Measurements from ENCODE around the gene BCOR. TPM values are rescaled to one million over a fixed set of nuclear protein-coding genes. Genes with fewer than 3 reads are reported as not detected.

Gene BCOR
- total RNA-seq, 1 experiment from 2014 or later = 15.0 TPM

DNA sequence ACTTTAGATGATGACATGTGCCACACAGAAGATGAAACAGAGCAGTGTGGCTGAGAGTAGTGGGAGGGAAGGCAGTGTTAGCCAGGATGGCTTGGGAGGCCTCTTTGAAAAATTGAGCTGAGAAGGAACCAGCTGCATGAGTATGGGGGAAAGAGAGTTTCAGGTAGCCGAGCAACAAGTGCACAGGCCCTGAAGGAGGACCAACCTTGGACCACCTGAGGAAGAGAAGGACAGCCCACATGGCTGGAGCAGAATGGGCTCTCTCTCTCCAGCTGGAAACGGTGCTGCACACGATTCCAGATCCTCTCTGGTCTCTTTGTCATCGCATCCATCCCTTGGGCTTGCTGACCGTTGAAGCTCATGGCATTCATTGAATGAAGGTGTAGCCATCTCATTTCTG, 23.9 kb upstream of the BCOR start:
- Histone ChIP-seq H3K9me3 (no peaks in the 10 kb centered on the region), H3K4me3 (no peak overlapping the region), H3K36me3 (no peaks in the 10 kb centered on the region), H3K27me3 (no peaks in the 10 kb centered on the region)
- no peak for DNase-seq

- Histone ChIP-seq H3K36me3 (no peaks in the 10 kb centered on the region), H3K9me3 (no peaks in the 10 kb centered on the region), H3K27me3 (no peaks in the 10 kb centered on the region), H3K4me3 (no peak overlapping the region)
- no peak for DNase-seq
These were observed 23.3 kb upstream of the BCOR start for GRCh38 chrX:40120838-40121580.

DNA sequence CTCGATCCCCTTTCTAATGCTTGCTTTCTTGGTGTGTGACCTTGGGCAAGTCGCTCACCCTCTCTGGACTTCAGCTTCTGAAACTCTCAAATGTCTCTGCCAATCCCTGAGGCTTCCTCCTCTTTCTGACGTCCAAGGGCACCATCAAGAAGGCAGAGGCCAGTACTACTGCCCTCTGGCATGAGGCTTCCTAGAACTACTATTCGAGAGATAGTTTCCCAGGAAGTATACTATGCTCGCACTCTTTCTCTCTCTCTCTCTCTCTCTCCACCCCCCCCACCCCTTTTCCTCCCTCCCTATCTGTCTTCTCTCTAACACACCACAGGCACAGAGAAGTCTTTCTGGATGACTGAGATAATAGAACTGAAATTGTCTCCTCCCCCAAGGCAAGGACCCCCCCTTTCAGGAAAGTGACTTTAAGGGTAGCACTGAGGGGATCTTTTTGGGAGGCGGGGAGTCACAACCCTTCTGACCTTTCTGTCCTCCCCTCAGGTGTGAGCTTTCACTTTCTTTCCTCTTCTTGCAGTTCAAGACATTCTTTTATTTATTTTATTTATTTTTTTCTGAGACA, 20.0 kb upstream of the BCOR start:
- Histone ChIP-seq H3K36me3 (no peaks in the 10 kb centered on the region), H3K9me3 (no peaks in the 10 kb centered on the region), H3K4me3 (no peak overlapping the region), H3K27me3 (no peaks in the 10 kb centered on the region)
- no peak for DNase-seq

- DNase-seq = no peak
- Histone ChIP-seq H3K4me3 (no peak overlapping the region), H3K36me3 (no peaks in the 10 kb centered on the region), H3K27me3 (no peaks in the 10 kb centered on the region), H3K9me3 (no peaks in the 10 kb centered on the region)
These were observed 19.2 kb upstream of the BCOR start for GRCh38 chrX:40116925-40117324.

DNA sequence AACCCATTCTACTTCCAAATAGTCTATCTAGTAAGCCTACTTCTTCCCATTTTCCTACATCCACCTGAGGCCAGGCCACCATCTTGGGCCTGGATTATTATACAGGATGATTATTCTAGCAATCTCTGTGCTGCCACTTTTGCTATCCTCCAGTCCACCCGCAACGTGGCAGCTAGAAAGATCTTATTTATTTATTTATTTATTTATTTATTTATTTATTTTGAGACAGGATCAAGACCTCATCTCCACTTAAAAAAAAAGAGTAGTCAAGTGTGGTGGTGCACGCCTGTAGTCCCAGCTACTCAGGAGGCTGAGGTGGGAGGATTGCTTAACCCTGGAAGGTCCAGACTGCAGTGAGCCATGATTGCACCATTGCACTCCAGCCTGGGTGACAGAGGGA, 15.2 kb upstream of the BCOR start:
- Histone ChIP-seq H3K27me3 (no peaks in the 10 kb centered on the region), H3K36me3 (no peaks in the 10 kb centered on the region), H3K9me3 (no peaks in the 10 kb centered on the region), H3K4me3 (no peak overlapping the region)
- DNase-seq = no peak

GRCh38 chrX:40111868-40112267, 14.1 kb upstream of the BCOR start:
- Histone ChIP-seq H3K27me3 (no peaks in the 10 kb centered on the region), H3K36me3 (no peaks in the 10 kb centered on the region), H3K4me3 (no peak overlapping the region), H3K9me3 (no peaks in the 10 kb centered on the region)
- no peak for DNase-seq

DNA sequence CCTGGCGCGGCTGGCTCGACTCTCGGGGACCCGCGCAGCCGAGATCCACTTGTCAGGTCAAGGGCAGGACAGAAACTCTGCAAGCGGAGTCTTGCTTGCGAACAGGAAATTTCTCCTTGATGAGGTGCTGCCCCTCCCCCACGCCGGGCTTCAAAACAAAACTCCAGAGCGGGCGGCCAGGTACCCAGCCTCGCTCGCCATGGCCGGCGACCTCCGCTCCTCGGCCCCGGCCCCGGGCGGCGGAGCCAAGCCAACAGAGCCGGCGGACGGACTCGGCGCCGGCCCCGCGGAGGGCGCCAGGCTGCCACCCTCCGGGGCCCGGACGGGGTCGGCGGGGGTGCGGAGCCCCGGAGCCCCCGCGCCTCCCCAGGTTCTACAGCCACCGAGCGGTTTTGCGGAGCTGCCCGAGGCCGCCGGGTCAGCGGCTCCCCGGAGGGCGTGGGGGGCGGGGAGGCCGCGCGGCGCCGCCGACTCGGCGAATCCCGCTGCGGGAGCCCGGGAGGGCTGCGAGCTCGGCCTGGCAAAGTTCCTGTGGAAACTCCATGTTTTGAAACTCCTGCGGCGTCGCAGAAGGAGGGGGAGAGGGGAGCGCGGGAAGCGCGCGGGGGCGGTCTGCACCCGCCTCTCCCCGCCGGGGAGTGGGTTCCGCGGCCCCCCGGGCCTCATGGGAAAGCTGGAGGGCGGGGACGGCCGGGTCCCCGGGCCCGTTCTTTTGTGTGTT, 11.7 kb upstream of the BCOR start:
- H3K27me3 ChIP-seq = no peaks in the 10 kb centered on the region
- H3K9me3 ChIP-seq = no peaks in the 10 kb centered on the region
- H3K36me3 ChIP-seq = no peaks in the 10 kb centered on the region
- peak overlapping the region; percentile 36 for H3K4me3 ChIP-seq
- peak; percentile 63 for DNase-seq

DNA sequence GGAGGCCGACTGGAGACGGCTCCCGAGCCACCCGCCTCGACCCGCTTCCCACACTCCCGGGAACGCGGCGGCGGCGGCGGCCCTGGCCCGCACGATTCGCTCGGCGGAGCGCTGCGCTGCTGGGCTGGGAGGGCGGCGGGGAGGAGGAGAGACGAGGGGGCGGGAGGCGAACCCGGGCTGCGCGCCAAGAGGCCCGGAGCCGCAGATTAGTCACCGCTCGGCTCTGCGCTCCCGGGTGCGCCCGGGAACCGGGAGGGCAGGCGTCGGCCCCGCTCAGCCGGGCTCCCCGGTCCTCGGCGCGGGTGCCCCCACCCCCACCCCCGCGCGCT, 11.2 kb upstream of the BCOR start:
- no peaks in the 10 kb centered on the region for H3K27me3 ChIP-seq
- peak overlapping the region; percentile 36 for H3K4me3 ChIP-seq
- H3K36me3 ChIP-seq = no peaks in the 10 kb centered on the region
- peak; percentile 80 for DNase-seq
- H3K9me3 ChIP-seq = no peaks in the 10 kb centered on the region

- Histone ChIP-seq H3K36me3 (no peaks in the 10 kb centered on the region), H3K4me3 (peak overlapping the region; percentile 36), H3K27me3 (no peaks in the 10 kb centered on the region), H3K9me3 (no peaks in the 10 kb centered on the region)
- DNase-seq = peak; percentile 86
These were observed 10.6 kb upstream of the BCOR start for GRCh38 chrX:40108162-40108958.

GRCh38 chrX:40107291-40108161, 9.8 kb upstream of the BCOR start:
- Histone ChIP-seq H3K27me3 (no peaks in the 10 kb centered on the region), H3K4me3 (no peak overlapping the region; the same call in none of the 2 replicates)
- peak; percentile 55 for DNase-seq

DNA sequence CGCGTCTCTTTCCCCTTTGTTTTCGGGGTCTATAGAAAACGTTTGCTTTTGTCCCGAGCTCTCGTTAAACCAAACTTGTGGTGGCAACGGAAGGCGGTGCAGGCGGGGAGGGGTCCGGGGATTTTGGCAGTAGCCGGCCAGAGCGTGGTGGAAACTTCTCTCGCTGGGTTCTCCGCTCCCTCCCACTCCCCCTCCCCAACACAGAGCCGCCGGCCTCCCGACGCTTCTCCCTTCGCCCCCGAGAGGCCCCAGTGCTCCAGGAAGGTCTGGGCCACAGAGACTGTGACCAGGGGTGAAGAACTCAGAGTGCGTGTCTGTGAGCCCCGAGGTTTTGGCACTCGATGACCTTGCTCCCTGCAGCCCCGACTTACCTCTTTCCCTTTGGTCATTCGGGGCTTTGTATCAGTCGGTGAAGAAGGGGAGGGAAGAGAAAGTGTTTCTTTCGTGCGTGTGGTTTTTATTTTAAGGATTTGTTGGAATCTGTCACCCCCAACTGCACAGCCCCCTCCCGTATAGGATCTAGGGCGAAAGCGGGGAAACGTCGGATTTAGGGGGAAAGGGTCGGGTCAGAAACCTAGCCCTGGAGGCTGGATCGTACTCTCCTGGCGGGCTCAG, 9.0 kb upstream of the BCOR start:
- DNase-seq = no peak
- H3K9me3 ChIP-seq = no peaks in the 10 kb centered on the region
- H3K27me3 ChIP-seq = no peaks in the 10 kb centered on the region
- peak overlapping the region; percentile 37 for H3K4me3 ChIP-seq
- no peaks in the 10 kb centered on the region for H3K36me3 ChIP-seq

More at GRCh38 chrX:40107291-40108161, 9.8 kb upstream of the BCOR start:
- no peaks in the 10 kb centered on the region for H3K9me3 ChIP-seq
- no peaks in the 10 kb centered on the region for H3K36me3 ChIP-seq

GRCh38 chrX:40105835-40106675, 8.3 kb upstream of the BCOR start:
- peak overlapping the region; percentile 43 for H3K4me3 ChIP-seq
- no peaks in the 10 kb centered on the region for H3K36me3 ChIP-seq
- H3K9me3 ChIP-seq = no peaks in the 10 kb centered on the region
- peak; percentile 74 for DNase-seq
- no peaks in the 10 kb centered on the region for H3K27me3 ChIP-seq

DNA sequence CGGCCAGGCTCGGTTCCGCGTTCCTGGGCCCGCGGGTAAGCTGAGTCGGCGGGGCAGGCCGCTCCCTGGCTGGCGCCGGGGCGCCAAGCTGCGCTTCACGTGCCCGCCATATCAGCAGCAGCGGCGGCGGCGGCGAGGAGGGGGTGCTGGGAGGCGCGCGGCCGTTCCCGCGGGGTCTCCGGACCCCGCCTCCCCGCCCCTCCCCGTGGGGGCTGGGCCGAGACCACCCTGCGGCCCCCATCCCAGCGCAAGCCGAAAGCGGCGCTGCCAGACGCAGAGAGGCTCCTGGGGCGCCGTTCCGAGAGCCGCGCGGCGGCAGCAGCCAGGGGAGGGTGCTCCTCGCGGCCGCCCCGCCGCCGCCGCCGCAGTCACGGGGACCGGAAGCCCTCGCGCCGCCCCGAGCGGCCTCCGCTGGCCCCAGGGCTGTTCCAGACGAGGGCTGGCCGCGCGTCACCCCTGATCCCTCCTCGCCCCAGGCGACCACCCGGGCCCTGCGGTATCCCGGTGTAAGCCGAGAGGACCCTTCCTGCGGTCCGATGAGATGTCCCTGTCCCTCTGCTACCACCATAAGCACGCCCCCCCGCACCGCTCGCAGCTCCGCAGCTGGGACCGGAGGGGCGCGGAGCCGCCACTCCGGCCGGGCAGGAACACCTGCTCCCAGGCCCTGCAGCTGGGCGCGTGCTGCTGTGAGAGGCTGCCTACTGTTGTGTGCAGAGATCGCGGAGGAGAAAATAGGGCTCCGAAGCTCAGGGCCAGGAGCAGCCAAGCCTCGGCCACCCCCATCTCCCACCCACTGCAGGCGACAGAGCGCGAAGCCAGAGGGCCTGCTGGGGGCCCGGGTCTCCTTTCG, 7.5 kb upstream of the BCOR start:
- Histone ChIP-seq H3K9me3 (no peaks in the 10 kb centered on the region), H3K36me3 (no peaks in the 10 kb centered on the region), H3K27me3 (no peaks in the 10 kb centered on the region), H3K4me3 (peak overlapping the region; percentile 43)
- peak; percentile 44 for DNase-seq

GRCh38 chrX:40104630-40104984, 6.8 kb upstream of the BCOR start:
- no peaks in the 10 kb centered on the region for H3K27me3 ChIP-seq
- H3K36me3 ChIP-seq = no peaks in the 10 kb centered on the region
- no peaks in the 10 kb centered on the region for H3K9me3 ChIP-seq
- peak overlapping the region; percentile 43 for H3K4me3 ChIP-seq
- peak; percentile 81 for DNase-seq
